Measurements from ENCODE around the gene GJA9.

- TF ChIP-seq CTCF (conservative IDR thresholded peaks at IDR 0.05; ENCODE audit: low read depth in 2 of 2): peak; percentile 90 to 95
- TF ChIP-seq EZH2 (IDR thresholded peaks at IDR 0.05; ENCODE audit: low read depth, unreplicated experiment): no peak
- TF ChIP-seq POLR2AphosphoS5 (IDR thresholded peaks at IDR 0.05; ENCODE audit: low read depth): no peak
- no peak for TF ChIP-seq NANOG (IDR thresholded peaks at IDR 0.05; ENCODE audit: borderline replicate concordance)
- no peak for TF ChIP-seq REST (IDR thresholded peaks at IDR 0.05; ENCODE audit: unreplicated experiment)
- no peak for TF ChIP-seq ZNF331 (CRISPR knock-in tag; IDR thresholded peaks at IDR 0.05; ENCODE audit: low read depth)
- TF ChIP-seq EZH2phosphoT487 (IDR thresholded peaks at IDR 0.05; ENCODE audit: unreplicated experiment): no peak
- TF ChIP-seq CREB1 (CRISPR knock-in tag; IDR thresholded peaks at IDR 0.05; ENCODE audit: low read depth): no peak
These were observed 46.2 kb downstream of the GJA9 start for GRCh38 chr1:38834937-38835827.
